GM11168 (cell line): ENCODE data around the gene RNU1-1.
"Not testable (repeated sequence)": the region's sequence is repeated elsewhere in the genome, so short reads cannot be mapped to it uniquely, and the experiment has no call there.

Source experiments
- in situ Hi-C: fragments of 300-500 bp; cut with MboI; formaldehyde crosslinking; loops from one replicate; pipeline ENCODE4 v1.12.0; 2022; ENCODE audit warnings: low sequenced_read_pairs; ENCODE audit not compliant: unreplicated experiment

RNU1-1 gene

GRCh38 chr1:16514107-16515055 lies at the start of gene RNU1-1:
TSS of gene RNU1-1 (minus strand) at chr1:16514285.
- in situ Hi-C loops, result not testable (repeated sequence)

DNA sequence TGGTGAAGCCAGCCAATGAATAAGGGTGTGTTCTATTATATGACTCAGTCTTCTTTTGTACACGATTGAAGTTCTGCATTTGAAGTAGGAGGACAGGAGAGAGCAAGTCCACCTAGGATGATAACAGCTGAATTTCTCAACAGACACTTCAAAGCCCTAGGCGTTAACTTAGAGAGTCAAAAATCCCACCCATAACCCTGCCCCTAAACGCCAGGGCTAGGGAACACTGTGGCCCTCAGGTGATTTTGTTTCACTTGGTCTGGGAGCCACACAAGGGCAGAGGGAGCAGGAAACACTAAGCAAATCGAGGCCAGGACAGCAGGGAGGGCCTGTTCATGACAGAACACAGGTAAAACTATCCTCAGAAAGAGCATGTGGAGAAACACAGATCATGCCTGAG lies 47.0 kb upstream of the RNU1-1 start:
- in situ Hi-C loops, result not testable (repeated sequence)

DNA sequence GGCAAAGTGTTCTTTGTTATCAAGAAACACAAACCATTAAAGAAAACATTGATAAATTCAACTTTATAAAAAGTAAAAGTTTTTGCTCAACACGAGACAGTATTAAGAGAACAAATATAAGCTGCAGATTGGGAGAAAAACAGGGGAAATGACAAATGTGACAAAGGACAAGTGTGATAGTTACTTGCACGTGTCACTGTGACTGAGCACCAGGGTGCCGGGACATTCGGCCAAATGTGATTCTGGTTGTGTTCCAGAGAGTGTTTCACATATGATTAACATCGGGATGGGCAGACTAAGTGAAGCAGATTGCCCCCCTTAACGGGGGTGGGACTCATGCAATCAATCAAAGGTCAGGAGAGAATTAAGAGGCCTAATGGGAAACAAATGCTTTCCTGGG lies 46.4 kb upstream of the RNU1-1 start:
- in situ Hi-C loops, result not testable (repeated sequence)

DNA sequence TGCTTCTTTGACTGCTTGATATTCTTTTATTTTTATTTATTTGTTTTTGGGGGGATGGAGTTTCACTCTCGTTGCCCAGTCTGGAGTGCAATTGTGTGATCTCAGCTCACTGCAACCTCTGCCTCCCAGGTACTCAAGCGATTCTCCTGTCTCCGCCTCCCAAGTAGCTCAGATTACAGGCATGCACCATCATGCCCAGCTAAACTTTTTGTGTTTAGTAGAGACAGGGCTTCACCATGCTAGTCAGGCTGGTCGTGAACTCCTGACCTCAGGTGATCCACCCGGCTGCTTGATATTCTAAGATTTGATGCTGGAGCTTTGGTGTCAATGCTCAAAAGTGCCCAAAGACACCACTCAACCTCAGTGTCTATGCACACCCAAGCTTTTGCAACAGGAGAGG lies 45.6 kb upstream of the RNU1-1 start:
- in situ Hi-C loops, result loop anchor here (10.0 kb wide), 1 partner anchor 295 kb away; no protein-coding TSS in a partner anchor

DNA sequence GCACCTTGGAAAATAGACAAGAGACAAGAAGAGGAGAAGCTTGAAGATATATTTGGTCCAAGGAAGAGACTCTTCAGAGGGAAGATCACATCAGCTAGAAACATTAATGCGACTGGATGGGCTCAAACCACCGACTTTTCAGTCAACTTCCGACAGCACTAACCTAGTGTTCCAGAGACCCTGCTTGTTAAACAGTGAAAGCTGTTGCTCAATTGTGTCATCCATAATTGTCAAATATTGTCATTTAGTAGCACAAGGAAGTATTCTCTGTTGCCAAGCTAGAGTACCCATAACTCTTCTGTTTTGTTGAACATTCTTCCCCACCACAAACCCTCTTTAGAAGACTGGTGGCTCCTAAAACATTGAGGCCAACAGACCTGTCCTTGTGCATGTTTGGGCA lies 42.9 kb upstream of the RNU1-1 start:
- in situ Hi-C loops, result loop anchor here (10.0 kb wide), 1 partner anchor 298 kb away; no protein-coding TSS in a partner anchor

- in situ Hi-C loops, result loop anchor here (10.0 kb wide), 1 partner anchor 302 kb away; no protein-coding TSS in a partner anchor
These were observed 39.2 kb upstream of the RNU1-1 start for GRCh38 chr1:16553244-16553643.

DNA sequence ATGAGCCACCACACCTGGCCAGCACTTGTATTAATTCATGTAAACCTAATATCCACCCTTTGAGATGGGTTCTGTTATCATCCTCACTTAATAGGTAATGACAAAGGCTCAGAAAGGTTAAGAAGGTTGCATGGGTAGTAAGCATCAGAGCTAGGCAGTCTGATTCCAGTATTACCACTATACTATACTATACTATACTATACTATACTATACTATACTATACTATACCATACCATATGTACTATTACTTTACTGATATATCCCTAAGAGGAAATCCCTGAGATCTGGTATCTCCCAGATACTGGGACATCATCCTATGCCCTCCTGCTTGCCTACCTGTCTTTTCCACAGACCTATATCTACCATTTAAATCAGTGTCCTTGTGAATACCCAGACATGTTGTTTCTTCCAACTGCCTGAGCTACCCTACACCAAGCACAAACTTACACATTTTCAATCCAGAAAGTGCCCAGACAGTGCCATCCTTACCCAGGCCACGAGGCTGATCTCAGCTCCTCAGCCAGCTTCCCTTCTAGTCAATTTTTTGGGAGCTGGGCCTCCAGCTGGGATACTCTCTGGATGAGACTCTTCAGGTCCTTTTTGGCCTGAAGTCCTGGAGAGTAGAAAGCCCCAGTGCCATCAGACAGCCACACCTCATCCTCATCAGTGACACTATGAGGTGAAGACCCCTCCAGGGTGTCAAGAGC lies 36.3 kb upstream of the RNU1-1 start:
- in situ Hi-C loops, result loop anchor here (10.0 kb wide), 1 partner anchor 304 kb away; no protein-coding TSS in a partner anchor

- in situ Hi-C loops, result loop anchor here (5.0 kb wide), 1 partner anchor 178 kb away; no protein-coding TSS in a partner anchor
These were observed 35.5 kb upstream of the RNU1-1 start for GRCh38 chr1:16549545-16549944.

DNA sequence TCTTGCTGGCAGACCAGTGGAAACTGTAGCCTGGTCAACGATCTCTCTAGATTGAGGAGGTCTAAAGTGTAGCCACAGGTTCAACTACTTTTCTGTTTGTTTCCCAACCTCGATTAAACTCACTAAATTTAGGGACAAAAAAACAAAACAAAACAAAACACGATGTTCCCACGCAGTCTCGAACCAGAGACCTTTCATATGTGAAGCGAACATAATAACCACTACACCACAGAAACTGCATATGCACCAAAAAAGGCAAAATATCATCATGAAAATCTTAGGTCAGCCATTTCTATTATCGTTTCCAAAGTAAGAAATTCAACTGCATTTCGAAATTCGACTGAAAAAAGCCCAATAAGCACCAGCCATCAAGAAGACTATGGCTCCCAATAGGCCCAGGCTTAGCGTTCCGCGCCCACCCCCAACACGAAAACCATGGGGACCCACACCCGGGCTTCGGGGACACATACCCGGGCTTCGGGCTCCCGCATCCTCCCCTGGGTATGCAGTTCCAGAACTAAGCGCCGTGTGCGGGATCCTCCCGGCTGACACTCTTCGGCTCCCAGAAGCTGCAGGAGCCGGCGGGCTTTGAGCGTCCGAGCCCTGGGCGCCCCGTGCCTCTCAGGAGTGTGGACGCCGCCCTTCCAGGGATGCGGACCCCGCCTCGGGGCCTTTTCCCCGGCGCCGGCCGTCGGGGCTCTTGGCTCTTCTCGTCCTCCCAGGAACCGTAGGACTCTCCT lies 33.6 kb upstream of the RNU1-1 start:
- in situ Hi-C loops, result loop anchor here (5.0 kb wide), 1 partner anchor 180 kb away; no protein-coding TSS in a partner anchor

DNA sequence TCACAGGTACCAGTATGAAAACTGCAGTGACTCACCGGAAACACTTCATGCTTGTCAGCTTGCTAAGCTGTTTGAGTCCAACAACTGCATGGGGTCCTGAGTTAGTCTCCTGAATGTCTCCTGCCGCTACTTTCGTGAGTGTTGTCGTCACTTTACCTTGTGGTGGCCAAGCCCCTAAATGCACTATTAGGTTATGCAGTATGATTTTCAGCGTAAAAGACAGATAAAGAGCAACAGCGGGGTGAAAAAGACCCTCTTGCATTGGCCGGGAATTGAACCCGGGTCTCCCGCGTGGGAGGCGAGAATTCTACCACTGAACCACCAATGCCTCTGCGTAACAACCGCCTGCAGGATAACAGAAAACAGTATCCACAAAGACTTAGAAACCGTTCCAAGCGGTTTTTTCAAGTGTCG lies 31.6 kb upstream of the RNU1-1 start:
- in situ Hi-C loops, result loop anchor here (5.0 kb wide), 1 partner anchor 182 kb away; no protein-coding TSS in a partner anchor

- in situ Hi-C loops, result not testable (repeated sequence)
These were observed 26.4 kb upstream of the RNU1-1 start for GRCh38 chr1:16540421-16540893.

DNA sequence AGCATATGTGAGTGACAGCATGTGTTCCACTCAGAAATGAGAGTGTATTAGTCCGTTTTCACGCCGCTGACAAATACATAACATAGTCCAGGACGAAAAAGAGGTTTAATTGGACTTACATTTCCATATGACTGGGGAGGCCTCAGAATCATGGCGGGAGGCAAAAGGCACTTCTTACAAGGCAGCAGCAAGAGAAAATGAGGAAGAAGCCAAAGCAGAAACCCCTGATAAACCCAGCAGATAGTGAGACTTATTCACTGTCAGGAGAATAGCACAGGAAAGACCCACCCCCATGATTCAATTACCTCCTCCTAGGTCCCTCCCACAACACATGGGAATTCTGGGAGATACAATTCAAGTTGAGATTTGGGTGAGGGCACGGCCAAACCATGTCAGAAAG lies 23.4 kb upstream of the RNU1-1 start:
- in situ Hi-C loops, result not testable (repeated sequence)

- in situ Hi-C loops, result not testable (repeated sequence)
These were observed 22.7 kb upstream of the RNU1-1 start for GRCh38 chr1:16536796-16537195.

GRCh38 chr1:16535898-16536297 lies 21.8 kb upstream of the RNU1-1 start:
- in situ Hi-C loops, result not testable (repeated sequence)

GRCh38 chr1:16535487-16535886 lies 21.4 kb upstream of the RNU1-1 start:
- in situ Hi-C loops, result not testable (repeated sequence)

- in situ Hi-C loops, result loop anchor here (5.0 kb wide), 1 partner anchor 337 kb away; no protein-coding TSS in a partner anchor
These were observed 20.9 kb upstream of the RNU1-1 start for GRCh38 chr1:16534829-16535456.

DNA sequence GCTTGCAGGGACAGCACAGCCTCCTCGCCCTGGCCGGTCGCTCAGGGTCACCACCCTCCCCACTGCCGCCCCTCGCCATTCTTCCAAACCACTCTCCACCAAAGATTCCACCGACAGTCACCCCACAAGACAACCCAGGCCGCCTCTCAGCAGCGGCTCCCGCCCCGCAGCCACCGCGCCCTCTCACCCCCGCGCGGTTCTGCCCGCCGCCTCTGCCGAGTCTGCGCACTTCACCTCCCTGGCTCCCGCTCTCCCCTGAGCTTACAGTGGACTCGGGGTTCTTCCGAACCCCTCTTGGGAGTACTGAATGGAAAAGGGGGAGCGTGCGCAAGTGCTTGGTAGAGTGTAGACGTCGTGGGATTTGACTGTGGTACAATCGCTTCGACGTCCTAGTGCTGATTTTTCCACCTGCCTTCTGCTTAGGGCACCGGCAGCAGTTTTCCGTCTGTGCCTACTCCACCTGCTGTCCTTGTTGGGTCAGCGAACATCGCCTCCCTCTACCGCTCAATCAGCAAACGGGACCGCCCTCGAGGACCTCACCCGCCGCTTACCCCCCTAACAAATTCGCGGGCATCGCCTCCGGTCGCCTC lies 20.2 kb upstream of the RNU1-1 start:
- in situ Hi-C loops, result loop anchor here (5.0 kb wide), 1 partner anchor 338 kb away; no protein-coding TSS in a partner anchor

DNA sequence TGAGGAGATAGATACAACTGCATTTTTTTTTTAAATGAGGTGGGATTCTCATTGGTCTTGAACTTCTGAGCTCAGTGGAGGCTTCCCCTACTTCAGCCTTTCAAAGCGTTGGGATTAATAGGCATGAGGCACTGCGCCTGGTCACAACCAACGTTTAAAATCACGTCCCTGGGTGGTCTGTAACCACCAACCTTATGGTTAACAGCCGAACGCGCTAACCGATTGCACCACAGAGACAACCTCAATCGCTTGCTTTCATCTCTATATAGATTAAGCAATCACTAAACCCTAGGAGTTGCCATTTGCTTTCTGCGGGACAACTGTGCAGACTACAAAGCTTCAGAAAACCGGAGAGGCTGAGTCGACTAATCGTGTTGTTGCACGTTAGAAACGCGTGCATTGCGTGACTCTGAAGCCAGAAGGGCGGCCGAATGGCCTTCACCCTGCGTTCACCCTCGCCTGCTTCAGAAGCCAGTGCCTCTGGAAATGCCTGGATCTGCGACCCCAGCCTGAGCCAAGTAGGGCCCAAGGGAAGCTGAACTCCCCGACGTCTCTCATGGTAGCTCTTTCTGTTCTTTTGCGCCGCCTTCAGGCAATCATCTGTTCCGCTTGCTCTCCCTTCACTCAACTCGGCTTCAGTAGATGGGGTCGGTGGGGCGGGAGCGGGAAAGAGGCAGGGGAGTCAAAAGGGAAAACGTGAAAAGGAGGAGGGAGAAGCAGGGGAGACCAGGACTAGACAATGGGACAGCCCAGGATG lies 18.3 kb upstream of the RNU1-1 start:
- in situ Hi-C loops, result loop anchor here (5.0 kb wide), 1 partner anchor 340 kb away; no protein-coding TSS in a partner anchor
